ENCODE results near the gene YY1.
A peak's percentile ranks its signal among the peaks of the same experiment; 100 is the strongest.

GRCh38 chr14:100285021-100285912 is 46.3 kb downstream of the YY1 start:
- peak; percentile 81 for TF ChIP-seq CTCF (conservative IDR thresholded peaks at IDR 0.05; ENCODE audit: low read depth, low read length)
- no peak for TF ChIP-seq EZH2 (IDR thresholded peaks at IDR 0.05; ENCODE audit: borderline replicate concordance, low read depth, low read length, poor library complexity, severe bottlenecking)
